NCI-H510A (cell line): ENCODE results near the gene PLPPR1.
"Not testable (repeated sequence)": the region's sequence is repeated elsewhere in the genome, so short reads cannot be mapped to it uniquely, and the experiment has no call there.

Experiments used
- DNase-seq: peaks from one replicate; lab custom pipeline; 2025; lab: John Stamatoyannopoulos, UW

PLPPR1 gene

DNA sequence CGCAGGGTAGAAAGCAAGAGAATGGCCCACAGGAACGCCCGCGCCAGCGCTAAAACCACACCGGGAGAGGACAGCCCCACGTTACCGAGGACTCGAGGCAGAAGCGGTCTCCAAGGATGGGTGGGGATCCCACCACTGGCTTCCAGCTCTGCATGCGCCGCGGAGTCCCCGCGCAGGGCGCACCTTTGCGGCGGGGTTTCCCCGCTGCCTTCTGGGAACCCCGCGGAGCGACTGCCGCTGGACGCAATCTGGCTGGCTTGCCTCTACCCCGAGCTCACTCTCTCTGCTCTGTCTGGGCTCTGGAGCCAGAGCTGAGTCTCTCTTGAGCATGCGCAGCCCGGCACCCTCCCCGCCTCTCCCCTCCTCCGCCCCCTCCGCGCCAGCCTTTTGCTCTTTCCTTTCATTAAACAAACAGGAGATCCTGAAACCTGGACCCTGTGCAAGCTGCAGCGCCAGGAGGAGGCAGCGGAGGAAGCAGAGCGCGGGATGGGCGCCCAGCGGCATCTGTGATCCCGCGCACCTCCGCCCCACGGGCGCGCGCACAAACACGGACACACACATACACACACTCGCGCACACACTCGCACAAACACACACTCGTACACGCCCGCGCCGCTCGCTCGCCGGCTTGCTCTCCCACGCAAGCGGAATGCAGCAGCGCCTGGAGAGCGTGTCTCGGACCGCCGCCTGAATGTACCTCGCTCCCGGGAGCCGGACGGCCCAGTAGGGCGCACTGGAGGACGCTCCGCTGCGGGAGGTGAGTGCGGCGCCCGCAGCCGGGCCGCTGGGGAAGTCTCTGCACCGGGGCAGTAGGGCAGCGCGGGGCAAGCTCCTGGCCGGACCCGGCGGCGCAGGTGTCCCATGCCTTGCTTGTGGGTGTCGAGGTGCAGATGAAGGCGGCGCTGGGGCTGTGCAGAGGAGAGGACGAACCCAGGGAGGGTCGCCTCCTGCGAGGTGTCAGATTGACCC is at the start of gene PLPPR1:
TSS of gene PLPPR1 (plus strand) at position 382 of the 969 bp plus-strand sequence.
- peak; percentile 61 for DNase-seq

DNA sequence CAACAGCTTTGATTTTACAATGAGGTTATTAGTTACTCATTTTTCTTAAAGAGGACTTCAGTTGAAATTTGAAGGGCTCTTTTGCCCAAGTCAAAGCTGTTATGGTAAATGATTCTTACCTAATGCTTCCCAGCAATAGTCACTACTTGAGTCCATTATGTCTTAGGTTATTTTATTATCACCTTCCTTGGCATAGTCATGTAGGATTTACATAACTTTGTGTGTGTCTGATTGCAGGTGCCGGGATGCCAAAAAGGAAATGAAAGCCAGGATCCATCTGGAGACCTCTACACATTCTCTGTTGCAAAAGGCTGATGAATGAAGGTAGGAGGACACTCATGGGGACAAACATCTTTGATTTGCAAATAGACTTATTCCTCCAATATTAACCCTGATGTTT is 38.8 kb upstream of the PLPPR1 start:
- no peak for DNase-seq

DNA sequence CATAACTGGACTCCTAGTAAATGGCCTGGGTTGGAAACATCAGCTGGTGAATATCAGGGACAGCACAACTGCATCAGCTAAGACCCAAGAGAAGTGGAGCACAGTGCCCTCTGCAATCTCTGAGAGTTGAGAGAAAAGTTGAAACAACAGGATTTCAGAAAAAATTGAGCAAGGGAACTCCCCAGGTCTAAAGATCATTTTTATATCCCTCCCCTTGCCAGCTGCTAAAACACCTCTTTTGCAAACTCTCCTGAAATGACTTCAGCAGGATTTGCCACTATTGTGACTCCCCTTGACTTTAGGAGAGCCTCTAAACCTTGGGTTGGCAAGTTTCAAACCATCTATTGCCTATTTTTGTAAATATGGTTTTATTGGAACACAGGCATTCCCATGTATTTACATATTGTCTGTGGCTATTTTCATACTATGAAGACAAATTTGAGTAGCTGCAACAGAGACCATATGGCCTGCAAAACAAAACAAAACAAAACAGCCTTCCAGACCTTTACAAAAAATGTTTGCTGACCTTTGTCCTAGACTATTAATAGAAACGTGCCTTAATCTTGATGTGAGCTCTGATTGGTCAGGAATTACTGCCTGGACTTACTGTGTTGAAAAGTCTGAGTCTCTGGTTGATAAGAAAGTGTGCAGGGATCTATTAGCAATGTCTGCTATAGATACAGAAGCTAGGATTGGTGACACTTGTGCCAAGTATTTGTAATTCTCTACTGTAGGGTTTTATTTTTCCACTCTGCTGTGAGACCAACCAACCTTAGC is 37.7 kb upstream of the PLPPR1 start:
- DNase-seq: no peak

DNA sequence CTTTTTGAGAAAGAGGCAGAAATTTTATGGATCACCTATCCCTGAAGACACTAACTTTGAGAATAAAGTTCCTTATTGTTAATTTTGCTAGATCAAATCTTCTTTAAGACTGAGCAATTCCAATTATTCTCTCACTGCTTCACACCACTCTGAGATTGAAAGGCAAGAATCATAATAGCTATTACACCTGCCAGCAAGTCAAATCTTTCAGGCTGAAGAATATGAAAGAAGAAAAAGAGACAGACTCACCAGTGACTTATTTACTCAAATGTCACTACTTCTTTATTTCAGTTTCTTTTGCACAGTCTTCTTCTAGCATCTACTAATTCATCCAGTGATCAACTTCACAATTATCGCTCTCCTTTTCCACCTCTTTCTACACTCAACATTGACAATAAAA is 35.9 kb upstream of the PLPPR1 start:
- no peak for DNase-seq

DNA sequence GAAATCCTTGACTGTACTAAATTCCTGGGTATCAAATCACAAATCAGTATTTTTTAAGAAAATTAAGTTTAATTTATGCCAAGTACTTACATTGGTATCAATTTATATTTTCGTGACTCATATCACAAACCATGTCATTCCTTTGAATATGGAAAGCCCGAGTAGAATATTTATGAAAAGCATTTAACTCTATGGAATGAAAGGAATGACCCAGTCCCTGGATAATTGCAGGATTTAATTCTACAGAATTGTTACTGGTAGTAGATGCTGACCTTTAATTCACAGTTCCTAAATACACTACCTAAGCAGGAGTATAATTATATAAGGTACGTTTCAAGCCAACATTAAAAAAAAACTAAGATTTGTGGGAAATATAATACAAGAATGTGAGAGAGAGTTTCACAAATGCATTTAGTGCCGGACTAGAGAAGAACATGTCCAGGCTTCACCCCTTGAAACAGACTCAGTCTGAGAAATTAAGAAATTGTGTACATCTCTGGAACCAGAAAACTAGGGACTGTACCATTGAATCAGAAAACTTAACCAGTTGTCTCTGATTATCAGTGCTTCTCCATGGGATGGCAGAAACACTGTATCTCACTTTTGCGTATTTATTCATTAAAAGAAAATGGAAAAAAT is 28.5 kb upstream of the PLPPR1 start:
- DNase-seq: no peak

DNA sequence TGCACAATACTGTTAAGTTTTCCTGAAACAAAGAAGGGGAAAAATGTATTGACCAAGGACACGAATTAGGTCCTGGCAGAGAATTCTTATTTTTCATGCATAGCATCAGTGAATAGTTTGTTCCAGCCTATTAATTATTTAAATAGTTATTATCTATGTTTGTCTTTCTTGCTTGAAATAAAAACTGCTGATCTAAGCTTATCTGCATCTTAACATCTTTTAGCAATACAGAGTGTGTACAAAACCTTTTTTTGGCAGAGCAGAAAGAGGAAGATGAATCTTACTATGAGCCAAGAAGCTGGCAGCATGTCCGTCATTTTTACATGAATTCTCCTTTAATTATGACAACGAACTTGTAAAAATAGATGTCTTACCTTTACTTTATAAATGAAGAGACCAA is 23.3 kb upstream of the PLPPR1 start:
- no peak for DNase-seq

DNA sequence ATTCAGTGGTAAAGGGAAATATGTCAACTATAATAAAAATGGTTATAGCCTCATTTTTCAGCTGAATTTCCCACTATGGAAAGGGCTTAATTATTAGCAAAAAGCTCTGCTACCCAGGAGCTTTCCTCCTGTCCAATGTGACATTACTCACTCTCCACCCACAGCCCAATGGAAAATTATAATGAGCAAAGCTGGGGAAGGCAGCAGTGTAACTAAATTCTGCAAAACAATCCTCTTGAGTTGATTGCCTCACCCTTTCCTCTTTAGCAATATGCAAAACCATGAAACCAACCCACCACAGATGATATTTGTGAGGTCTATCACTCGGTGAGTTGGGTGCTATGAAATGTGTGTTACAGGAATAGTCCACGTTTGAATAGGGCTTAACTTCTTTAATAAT is 14.0 kb upstream of the PLPPR1 start:
- DNase-seq: no peak

DNA sequence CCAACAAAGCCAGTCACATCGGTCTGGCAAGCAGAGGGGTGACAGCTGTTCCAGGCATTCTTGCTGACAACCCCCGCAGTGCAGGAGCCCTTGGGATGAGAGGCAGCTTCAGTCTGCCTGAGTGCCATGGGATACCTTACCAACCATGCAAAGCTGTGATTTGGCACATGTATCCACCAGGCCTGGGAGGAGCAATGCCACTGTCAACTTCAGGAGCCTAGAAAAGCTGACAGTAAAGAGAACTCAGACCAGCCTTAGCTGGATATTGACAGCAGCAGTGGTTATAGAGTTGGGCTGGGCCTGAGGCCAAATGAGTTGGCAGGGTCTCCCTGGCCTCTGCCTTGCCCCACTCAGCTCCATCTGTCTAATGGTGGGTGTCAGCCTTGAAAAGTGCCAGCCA is 10.1 kb upstream of the PLPPR1 start:
- no peak for DNase-seq

DNA sequence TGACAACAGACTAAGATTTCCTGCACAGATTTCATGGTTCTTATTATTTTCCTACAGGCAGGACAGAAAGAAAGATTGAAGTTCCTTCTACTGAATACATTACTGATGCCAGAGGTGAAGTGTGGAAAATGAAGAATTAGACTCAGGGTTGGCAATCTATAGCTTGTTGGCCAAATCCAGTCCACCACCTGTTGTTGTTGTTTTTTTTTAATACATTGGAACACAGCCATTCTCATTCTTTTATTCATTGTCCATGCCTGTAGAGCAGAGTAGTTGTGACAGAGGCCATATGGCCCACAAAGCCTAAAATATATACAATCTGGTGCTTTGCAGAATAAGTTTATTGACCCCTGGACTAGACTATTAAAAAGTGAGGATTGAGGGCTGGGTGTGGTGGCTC is 5.8 kb upstream of the PLPPR1 start:
- DNase-seq: no peak

DNA sequence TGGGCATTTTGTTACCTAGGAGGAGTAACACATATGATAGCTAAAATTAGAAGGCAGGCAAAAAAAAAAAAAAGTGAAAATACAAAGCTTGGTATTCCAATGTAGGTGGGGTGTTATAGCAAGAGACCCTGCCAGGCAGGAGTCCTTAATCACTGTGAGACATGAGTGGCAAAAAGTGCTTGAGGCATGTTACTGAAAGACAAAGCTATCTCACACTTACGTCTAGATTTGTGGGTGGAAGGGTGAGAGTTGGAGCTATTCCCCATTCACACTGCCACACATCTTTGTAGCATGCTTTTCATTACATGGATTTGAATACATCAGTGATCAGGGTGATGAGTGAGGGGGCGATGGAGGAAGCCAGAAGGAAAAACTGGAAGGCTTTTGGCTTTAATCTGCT is 2.6 kb upstream of the PLPPR1 start:
- DNase-seq: no peak

DNA sequence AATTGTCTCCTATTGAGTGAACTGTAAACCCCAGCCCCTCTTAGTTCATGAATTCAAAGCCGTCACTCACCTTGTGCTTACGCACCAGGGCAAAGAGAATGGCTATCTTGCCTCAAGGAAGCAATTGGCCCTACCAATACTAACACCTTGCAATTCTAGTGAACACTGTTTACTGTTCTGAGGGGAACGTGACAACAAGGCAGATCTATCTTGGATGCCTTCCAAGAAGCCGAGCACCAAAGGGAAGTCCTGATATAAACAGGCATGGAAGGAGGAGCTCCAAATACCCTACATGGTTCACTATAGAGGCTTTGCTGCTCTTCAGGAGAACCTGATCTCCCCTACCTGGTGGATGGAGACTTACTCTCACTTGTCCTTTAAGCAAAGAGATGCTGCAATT is 1.7 kb upstream of the PLPPR1 start:
- peak; percentile 43 for DNase-seq

DNA sequence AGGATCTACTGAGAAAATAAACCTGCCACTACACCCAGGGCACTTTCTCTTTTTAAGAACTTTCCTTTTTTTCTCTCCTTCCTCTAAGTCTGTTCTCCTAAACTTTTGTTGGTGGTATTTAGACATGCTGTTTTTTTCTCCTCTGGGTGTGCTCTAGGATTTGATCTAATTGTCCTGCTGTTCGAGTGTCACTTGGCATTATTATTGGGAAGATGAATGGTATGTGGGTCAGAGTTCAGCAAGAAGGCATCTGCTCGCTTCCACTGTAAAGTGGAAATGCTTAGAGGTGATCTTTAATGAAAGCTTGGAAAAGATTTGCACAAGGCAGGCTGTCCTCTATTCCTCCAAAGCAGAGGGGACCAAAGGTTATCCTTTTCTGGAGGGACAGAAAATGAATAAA is 1.3 kb upstream of the PLPPR1 start:
- no peak for DNase-seq

DNA sequence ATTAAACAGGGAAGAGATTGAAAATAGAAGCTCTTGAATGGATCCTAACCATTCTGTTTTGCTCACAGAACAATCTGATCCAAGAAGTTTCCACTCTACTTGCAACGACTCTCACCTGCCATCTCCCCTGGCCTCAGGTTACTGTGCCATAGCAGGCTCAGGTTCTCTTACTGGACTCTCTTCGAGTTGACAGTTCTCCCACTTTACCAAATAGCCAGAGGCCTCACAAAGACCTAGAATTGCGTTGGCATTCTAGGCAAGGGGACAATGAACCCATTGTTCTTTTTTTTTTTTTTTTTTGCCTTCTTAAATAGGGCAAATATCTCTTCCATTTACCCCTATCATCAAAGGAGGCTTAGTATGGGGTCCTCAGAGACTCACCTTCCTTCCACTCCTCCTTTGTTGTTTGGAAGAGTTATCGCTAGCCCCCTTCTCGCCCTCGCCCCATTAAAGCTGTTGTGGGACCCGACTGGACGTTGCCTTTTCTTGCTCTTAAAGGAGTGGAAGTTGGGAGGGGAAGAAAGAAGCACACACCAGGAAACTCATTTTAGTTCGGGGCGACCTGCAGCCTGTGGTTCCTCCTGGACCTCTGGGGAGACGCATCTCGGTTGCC is 688 bp upstream of the PLPPR1 start:
- no peak for DNase-seq

DNA sequence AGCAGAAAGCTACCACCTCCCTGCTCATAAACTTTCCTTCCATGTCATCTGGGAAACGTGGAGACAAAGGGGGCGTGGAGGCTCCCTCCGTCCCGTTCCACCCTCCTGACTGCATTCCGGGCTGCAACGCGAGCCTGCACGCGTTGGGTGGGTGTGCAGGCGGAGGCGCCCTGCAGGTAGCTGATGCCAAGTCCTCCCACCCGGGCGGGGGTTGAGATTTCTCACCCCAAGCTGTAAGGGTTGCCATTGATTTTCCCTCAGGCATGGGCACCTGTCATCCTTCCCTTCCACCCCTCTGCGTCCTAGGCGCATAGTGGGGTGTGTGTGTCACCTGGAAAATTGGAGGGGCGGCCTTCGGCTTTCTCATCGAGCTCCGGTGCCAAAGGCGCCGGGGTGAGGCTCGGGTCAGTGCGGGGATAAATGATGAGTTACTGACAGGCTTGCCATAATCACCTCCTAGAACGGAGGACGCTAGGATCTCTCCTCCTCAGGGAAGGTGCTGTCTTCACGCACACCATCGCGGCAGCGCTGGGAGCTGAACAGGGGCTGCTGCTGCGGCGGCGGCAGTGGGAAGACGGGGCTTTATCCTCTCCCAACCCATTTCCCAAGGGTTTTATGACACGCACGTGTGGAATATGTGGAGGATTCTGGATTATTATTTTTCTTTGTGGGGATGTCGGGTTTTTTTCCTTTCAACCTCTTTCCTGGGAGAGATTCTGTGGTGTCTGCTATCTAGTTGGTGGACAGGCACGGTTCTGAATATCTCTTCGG is 973 bp downstream of the PLPPR1 start:
- no peak for DNase-seq

DNA sequence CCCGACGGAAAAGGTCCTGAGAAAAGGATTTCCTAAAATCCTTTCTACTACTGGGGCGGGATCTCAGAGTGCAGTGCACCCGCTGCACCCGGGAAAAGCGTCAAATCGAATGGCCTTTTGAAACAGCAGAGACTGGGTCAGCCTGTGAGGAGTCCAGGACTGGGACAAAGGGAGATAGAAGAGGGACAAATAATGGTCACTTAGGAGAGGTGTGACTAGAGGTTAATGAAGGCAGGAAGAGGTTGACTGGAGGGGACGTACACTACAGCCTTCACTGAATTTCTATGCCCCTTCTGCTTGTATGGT is 1.5 kb downstream of the PLPPR1 start:
- DNase-seq: no peak

DNA sequence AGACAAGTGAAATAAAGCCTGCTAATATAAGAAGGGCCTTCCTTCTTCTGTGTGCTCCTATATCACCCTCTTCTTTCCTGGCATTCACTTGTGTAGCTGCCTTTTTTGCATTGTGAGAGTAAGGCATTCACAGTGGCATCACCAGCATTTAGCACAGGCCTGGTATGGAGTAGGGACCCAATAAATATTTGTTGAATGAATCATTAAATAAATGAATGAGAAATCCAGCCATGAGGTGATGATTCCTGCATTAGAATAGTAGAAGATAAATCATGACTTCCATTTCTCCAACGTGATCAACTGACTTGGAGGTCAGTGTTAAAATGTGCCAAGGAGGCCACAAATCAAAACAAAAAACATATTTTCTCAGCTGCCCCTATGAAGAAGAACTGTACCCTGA is 3.9 kb downstream of the PLPPR1 start:
- no peak for DNase-seq

DNA sequence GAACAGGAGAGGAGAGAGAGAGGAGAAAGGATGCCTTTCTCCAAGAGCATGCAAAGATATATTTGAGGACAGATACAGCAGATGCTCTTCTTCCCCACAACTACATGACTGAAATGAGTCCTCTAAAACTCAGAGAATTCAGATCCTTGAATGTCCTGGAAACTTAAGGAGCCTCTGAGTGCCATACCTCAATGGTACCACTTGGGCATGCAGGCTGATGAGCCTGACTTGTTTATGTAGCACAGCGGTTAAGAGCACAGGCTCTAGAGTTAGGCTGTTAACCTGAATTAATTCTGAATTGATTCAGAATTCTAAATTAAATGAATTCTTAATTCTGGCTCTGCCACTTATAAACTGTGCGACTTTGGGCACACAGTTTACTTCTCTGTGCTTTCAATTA is 5.7 kb downstream of the PLPPR1 start:
- no peak for DNase-seq

DNA sequence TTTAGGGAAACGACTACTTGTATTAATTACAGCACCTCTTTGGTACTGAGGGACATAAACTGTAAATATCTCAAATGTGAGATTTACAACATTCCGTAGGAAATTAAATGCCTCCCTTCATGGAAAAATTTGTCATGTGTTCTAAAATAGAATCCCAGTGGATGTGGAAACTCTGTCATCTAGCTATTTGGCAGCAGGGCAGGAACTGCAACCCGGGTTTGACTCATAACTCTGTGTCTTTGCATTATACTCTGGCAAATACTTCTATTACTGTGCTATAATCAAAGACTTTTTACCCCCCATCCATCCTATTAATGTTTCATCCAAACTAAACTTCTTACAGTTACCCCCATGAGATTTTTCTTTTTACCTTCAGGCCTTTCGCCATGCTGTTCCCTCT is 6.6 kb downstream of the PLPPR1 start:
- no peak for DNase-seq

DNA sequence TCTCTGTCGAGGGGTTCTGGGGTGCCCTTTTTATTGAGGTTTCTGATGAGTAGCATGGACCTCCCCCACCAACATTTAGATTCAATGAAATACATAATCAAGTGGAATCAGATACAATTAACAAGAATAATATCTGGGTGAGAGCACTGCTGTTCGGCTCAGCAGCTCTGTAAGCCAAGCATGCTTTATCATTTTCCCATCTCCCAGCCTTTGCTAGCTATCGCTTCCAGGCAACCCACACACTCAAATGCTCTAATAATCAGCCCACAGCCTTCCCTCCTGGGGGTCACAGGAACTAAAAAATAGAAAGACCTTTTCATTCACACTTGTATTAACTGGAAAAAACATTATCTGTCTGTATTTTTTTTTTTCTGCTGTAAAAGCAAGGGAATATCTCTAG is 8.9 kb downstream of the PLPPR1 start:
- no peak for DNase-seq

DNA sequence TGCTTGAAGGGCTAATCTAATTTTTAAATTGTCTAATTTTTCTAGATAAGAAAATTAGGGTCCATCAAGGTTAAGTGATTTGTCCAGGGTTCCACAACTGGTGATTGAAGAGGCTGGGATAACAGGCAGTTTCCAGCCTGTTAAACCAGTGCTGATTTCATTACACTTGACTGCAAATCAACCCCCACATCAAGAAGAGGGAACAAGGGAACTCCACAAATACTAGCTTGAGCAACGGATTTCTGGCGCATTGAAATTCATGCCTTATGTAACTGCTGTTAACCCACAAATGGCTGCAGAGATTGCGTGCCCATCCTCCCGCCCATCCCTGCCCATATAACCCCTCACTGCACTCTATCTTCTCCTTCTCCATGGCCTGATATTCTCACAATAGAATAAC is 10.0 kb downstream of the PLPPR1 start:
- no peak for DNase-seq

DNA sequence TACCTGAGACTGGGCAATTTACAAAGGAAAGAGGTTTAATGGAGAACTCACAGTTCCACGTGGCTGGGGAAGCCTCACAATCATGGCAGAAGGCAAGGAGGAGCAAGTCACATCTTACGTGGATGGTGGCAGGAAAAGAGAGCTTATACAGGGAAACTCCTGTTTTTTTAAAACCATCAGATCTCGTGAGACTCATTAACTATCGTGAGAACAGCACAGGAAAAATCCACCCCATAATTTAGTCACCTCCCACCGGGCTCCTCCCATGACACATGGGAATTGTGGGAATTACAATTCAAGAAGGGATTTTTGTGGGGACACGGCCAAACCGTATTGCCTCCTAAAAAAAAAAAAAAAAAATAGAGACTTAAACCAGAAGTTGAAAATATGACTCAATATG is 11.1 kb downstream of the PLPPR1 start:
- DNase-seq: not testable (repeated sequence)
